ENCODE data around the gene RB1.

Gene RB1

GRCh38 chr13:48311223-48311622, 7.7 kb downstream of the RB1 start:
- no peak for TF ChIP-seq CTCF (IDR thresholded peaks at IDR 0.05; ENCODE audit: low read length, missing control alignments)
- no peak for DNase-seq (ENCODE audit: low read depth)
- H3K4me3 ChIP-seq (replicated peaks; ENCODE audit: low read depth, low read length) = no peak overlapping the region

GRCh38 chr13:48315969-48316650, 12.6 kb downstream of the RB1 start:
- no peak for DNase-seq (ENCODE audit: low read depth)
- H3K4me3 ChIP-seq (replicated peaks; ENCODE audit: low read depth, low read length) = no peak overlapping the region
- TF ChIP-seq CTCF (IDR thresholded peaks at IDR 0.05; ENCODE audit: low read length, missing control alignments) = no peak

- no peak for DNase-seq (ENCODE audit: low read depth)
- TF ChIP-seq CTCF (IDR thresholded peaks at IDR 0.05; ENCODE audit: low read length, missing control alignments) = no peak
- H3K4me3 ChIP-seq (replicated peaks; ENCODE audit: low read depth, low read length) = no peak overlapping the region
Observed at GRCh38 chr13:48316826-48317510, 13.4 kb downstream of the RB1 start.

- no peak overlapping the region for H3K4me3 ChIP-seq (replicated peaks; ENCODE audit: low read depth, low read length)
- no peak for TF ChIP-seq CTCF (IDR thresholded peaks at IDR 0.05; ENCODE audit: low read length, missing control alignments)
- no peak for DNase-seq (ENCODE audit: low read depth)
Observed at GRCh38 chr13:48317511-48318376, 14.2 kb downstream of the RB1 start.

GRCh38 chr13:48318377-48318811, 14.8 kb downstream of the RB1 start:
- no peak for TF ChIP-seq CTCF (IDR thresholded peaks at IDR 0.05; ENCODE audit: low read length, missing control alignments)
- no peak for DNase-seq (ENCODE audit: low read depth)
- H3K4me3 ChIP-seq (replicated peaks; ENCODE audit: low read depth, low read length) = no peak overlapping the region

- no peak overlapping the region for H3K4me3 ChIP-seq (replicated peaks; ENCODE audit: low read depth, low read length)
- TF ChIP-seq CTCF (IDR thresholded peaks at IDR 0.05; ENCODE audit: low read length, missing control alignments) = no peak
- DNase-seq (ENCODE audit: low read depth) = no peak
Observed at GRCh38 chr13:48318821-48319511, 15.4 kb downstream of the RB1 start.

All from fibroblast of pulmonary artery (primary cell).